Dermis blood vessel endothelial cell (primary cell): Measurements from ENCODE around the gene PALLD. TPM values are rescaled to one million over a fixed set of nuclear protein-coding genes. Genes with fewer than 3 reads are reported as not detected.

Experiments
- DNase-seq: peaks from one replicate; pipeline ENCODE4 v3.0.0; 2010
- total RNA-seq: library from RNA; depleted of rRNA; stranded (reverse); fragments of >200 nt; gene quantifications from 2 replicates; pipeline ENCODE4 v1.2.3, GENCODE V29; 2014

PALLD gene
- total RNA-seq, 1 donor from 2014 or later = 15.7 TPM

- no peak for DNase-seq
These were observed 339.6 kb downstream of the PALLD start for GRCh38 chr4:168836490-168836889.

GRCh38 chr4:168837922-168838321 lies 341.1 kb downstream of the PALLD start:
- no peak for DNase-seq

GRCh38 chr4:168839758-168840391 lies 343.0 kb downstream of the PALLD start:
- DNase-seq = no peak

GRCh38 chr4:168840392-168840763 lies 343.5 kb downstream of the PALLD start:
- DNase-seq = no peak

GRCh38 chr4:168841000-168841671 lies 344.3 kb downstream of the PALLD start:
- DNase-seq = no peak

GRCh38 chr4:168841672-168842019 lies 344.8 kb downstream of the PALLD start:
- DNase-seq = no peak

GRCh38 chr4:168842186-168842585 lies 345.3 kb downstream of the PALLD start:
- DNase-seq = no peak

- DNase-seq = peak; percentile 12
These were observed 346.8 kb downstream of the PALLD start for GRCh38 chr4:168843635-168844034.

- no peak for DNase-seq
These were observed 347.6 kb downstream of the PALLD start for GRCh38 chr4:168844353-168845049.

GRCh38 chr4:168845897-168846296 lies 349.0 kb downstream of the PALLD start:
- DNase-seq = no peak

- DNase-seq = no peak
These were observed 349.6 kb downstream of the PALLD start for GRCh38 chr4:168846414-168846813.

- peak; percentile 32 for DNase-seq
These were observed 351.1 kb downstream of the PALLD start for GRCh38 chr4:168847771-168848502.

GRCh38 chr4:168849030-168849675 lies 352.3 kb downstream of the PALLD start:
- DNase-seq = peak; percentile 46

- no peak for DNase-seq
These were observed 353.1 kb downstream of the PALLD start for GRCh38 chr4:168849997-168850396.

- DNase-seq = no peak
These were observed 355.5 kb downstream of the PALLD start for GRCh38 chr4:168852387-168852786.

- DNase-seq = no peak
These were observed 356.3 kb downstream of the PALLD start for GRCh38 chr4:168852933-168853713.

GRCh38 chr4:168853770-168854169 lies 356.9 kb downstream of the PALLD start:
- no peak for DNase-seq

- DNase-seq = no peak
These were observed 357.6 kb downstream of the PALLD start for GRCh38 chr4:168854350-168854921.

GRCh38 chr4:168856312-168856711 lies 359.5 kb downstream of the PALLD start:
- DNase-seq = no peak

GRCh38 chr4:168857009-168857408 lies 360.2 kb downstream of the PALLD start:
- no peak for DNase-seq

- peak; percentile 20 for DNase-seq
These were observed 360.9 kb downstream of the PALLD start for GRCh38 chr4:168857546-168858314.
